Parathyroid adenoma (tissue), 2 donors: ENCODE measurements around the gene MRPS31.

Experiments used
- H2AFZ ChIP-seq: fragments of 300-600 bp; sonication (generic); one replicate; pipeline ENCODE4 v1.7.0; 2017; ENCODE audit warnings: antibody characterized with exemption, mild to moderate bottlenecking
- H3K27ac ChIP-seq: fragments of 300-600 bp; sonication (generic); one replicate; pipeline ENCODE4 v1.7.0; 2017
- H3K27me3 ChIP-seq: fragments of 300-600 bp; sonication (generic); one replicate; pipeline ENCODE4 v1.7.0; 2017; ENCODE audit warnings: low read length; ENCODE audit not compliant: control insufficient read depth, insufficient read depth
- H3K36me3 ChIP-seq: fragments of 300-600 bp; sonication (generic); one replicate; pipeline ENCODE4 v1.7.0; 2017; ENCODE audit warnings: low read length; ENCODE audit not compliant: control insufficient read depth, insufficient read depth
- H3K4me1 ChIP-seq: fragments of 300-600 bp; sonication (generic); one replicate; pipeline ENCODE4 v1.7.0; 2017; ENCODE audit warnings: control low read depth
- H3K4me2 ChIP-seq: fragments of 300-600 bp; sonication (generic); one replicate; pipeline ENCODE4 v1.7.0; 2017; ENCODE audit warnings: low read length
- H3K4me3 ChIP-seq: fragments of 300-600 bp; sonication (generic); one replicate; pipeline ENCODE4 v1.7.0; 2017; ENCODE audit warnings: low read depth, low read length
- H3K79me2 ChIP-seq: fragments of 300-600 bp; sonication (generic); one replicate; pipeline ENCODE4 v1.7.0; 2017; ENCODE audit warnings: control low read depth
- H3K9ac ChIP-seq: fragments of 300-600 bp; sonication (generic); one replicate; pipeline ENCODE4 v1.7.0; 2017; ENCODE audit warnings: mild to moderate bottlenecking
- H3K9me3 ChIP-seq: fragments of 300-600 bp; sonication (generic); one replicate; pipeline ENCODE4 v1.7.0; 2017; ENCODE audit warnings: low read length; ENCODE audit not compliant: control insufficient read depth
- TF ChIP-seq, protein P1 (sequence below): fragments of 300-600 bp; sonication (generic); IDR thresholded peaks from one replicate; pipeline ENCODE4 v1.7.0; 2017; ENCODE audit warnings: antibody characterized with exemption, mild to moderate bottlenecking
- donor health status: primary hyperparathyroidism.

The MRPS31 gene

DNA sequence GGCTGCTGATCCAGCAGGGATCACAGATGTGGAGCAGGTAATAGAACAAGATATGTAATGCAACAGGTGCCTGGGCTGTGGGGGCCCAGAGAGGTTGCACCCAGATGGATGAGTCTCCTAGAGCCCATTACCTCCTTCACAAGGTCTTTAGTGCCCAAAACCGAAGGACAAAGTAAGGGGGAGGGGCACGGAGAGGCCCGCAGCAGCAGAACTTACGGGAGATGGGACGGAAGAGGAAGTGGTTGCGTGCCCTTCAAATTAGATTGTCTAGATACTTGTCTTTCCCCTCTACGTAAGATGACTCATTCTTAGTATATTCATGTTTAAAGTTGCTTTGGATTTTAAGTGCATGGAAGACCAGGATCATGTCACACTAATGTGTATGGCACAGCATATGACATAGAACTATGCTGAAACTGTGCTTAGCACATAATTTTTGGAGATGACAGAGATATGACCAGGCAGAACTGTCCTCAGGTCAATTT is 5.7 kb upstream of the MRPS31 start:
- no peak overlapping the region for H3K27ac ChIP-seq
- H3K4me1 ChIP-seq = no peaks in the 10 kb centered on the region
- no peaks in the 10 kb centered on the region for H3K36me3 ChIP-seq
- TF ChIP-seq, protein P1, sequence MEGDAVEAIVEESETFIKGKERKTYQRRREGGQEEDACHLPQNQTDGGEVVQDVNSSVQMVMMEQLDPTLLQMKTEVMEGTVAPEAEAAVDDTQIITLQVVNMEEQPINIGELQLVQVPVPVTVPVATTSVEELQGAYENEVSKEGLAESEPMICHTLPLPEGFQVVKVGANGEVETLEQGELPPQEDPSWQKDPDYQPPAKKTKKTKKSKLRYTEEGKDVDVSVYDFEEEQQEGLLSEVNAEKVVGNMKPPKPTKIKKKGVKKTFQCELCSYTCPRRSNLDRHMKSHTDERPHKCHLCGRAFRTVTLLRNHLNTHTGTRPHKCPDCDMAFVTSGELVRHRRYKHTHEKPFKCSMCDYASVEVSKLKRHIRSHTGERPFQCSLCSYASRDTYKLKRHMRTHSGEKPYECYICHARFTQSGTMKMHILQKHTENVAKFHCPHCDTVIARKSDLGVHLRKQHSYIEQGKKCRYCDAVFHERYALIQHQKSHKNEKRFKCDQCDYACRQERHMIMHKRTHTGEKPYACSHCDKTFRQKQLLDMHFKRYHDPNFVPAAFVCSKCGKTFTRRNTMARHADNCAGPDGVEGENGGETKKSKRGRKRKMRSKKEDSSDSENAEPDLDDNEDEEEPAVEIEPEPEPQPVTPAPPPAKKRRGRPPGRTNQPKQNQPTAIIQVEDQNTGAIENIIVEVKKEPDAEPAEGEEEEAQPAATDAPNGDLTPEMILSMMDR = no peak
- H3K79me2 ChIP-seq = no peaks in the 10 kb centered on the region
- no peak overlapping the region for H3K4me2 ChIP-seq
- no peak overlapping the region for H3K4me3 ChIP-seq
- peak overlapping the region; percentile 76 for H2AFZ ChIP-seq
- H3K9ac ChIP-seq = no peak overlapping the region
- H3K9me3 ChIP-seq = no peaks in the 10 kb centered on the region
- H3K27me3 ChIP-seq = no peaks in the 10 kb centered on the region

DNA sequence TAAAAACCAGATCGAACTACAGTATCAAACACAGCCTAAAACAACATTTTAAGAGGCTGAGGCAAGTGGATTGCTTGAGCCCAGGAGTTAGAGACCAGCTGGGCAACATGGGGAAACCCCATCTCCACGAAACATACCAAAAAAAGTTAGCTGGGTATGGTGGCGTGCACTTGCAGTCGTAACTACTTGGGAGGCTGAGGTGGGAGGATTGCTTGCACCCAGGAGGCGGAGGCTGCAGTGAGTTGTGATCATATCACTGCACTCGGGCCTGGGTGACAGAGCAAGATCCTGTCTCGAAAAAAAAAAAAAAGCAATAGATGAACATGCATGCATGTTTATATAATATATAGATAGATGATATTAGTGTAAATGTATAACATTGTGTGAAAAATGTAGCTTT is 5.2 kb upstream of the MRPS31 start:
- H3K4me2 ChIP-seq = no peak overlapping the region
- no peak overlapping the region for H3K4me3 ChIP-seq
- no peak overlapping the region for H3K9ac ChIP-seq
- no peaks in the 10 kb centered on the region for H3K4me1 ChIP-seq
- TF ChIP-seq, protein P1 = no peak
- H3K27ac ChIP-seq = no peak overlapping the region
- no peaks in the 10 kb centered on the region for H3K79me2 ChIP-seq
- H3K27me3 ChIP-seq = no peaks in the 10 kb centered on the region
- H3K9me3 ChIP-seq = no peaks in the 10 kb centered on the region
- no peaks in the 10 kb centered on the region for H3K36me3 ChIP-seq
- no peak overlapping the region for H2AFZ ChIP-seq

DNA sequence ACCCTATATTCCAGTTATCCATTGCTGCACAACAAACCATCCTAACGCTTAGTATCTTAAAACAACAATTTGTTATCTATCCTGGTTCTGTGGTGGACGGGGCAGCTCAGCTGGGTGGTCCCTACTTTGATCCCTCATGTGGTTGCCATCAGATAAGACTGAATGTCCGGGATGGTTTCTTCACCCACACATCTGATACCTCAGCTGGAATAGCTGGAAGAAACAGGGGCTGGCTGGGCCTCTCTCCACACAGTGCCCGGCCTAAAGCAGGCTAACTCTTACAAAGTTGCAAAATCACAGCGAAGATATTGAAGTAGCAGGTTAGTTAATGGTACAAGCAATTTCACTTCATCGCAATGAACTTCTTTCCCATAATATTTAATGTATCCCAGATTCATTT is 3.7 kb upstream of the MRPS31 start:
- no peak overlapping the region for H2AFZ ChIP-seq
- H3K4me1 ChIP-seq = no peaks in the 10 kb centered on the region
- H3K27ac ChIP-seq = no peak overlapping the region
- H3K36me3 ChIP-seq = no peaks in the 10 kb centered on the region
- H3K9me3 ChIP-seq = no peaks in the 10 kb centered on the region
- peaks cover 4% of the 10 kb centered on the region for H3K79me2 ChIP-seq
- H3K27me3 ChIP-seq = no peaks in the 10 kb centered on the region
- no peak overlapping the region for H3K4me3 ChIP-seq
- no peak overlapping the region for H3K4me2 ChIP-seq
- TF ChIP-seq, protein P1 = no peak
- no peak overlapping the region for H3K9ac ChIP-seq

DNA sequence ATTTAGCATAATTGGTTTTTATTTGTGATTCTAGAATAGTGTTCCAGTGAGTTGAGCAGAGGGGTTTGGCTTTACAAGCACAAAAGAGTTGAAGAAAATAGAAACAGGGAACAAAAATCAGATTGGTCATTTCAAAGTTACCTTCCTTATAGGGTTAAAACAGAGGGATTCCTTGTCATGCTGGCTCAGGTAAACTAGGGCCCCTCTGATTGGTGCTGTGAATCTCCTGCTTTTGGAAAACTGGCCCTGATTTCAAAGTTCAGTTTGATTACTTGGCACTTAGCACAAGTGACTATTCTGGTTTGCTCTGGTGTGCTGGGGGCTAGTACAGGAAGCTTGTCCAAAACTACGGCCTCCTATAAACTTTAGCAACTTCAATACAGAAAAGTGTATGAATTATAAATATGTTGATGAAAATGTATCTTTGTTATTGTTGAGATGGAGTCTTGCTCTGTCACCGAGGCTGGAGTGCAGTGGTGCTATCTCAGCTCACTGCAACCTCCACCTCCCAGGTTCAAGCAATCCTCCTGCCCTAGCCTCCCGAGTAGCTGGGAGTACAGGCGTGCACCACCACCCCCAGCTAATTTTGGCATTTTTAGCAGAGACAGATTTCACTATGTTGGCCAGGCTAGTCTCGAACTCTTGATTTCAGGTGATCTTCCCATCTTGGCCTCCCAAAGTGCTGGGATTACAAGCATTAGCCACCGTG is 1.9 kb upstream of the MRPS31 start:
- Histone ChIP-seq H3K9me3 (no peaks in the 10 kb centered on the region), H3K27ac (no peak overlapping the region), H3K36me3 (no peaks in the 10 kb centered on the region), H3K27me3 (no peaks in the 10 kb centered on the region), H3K4me2 (no peak overlapping the region), H3K9ac (no peak overlapping the region), H3K4me1 (no peaks in the 10 kb centered on the region), H3K4me3 (no peak overlapping the region), H2AFZ (no peak overlapping the region), H3K79me2 (peaks cover 4% of the 10 kb centered on the region)
- TF ChIP-seq, protein P1 = no peak

DNA sequence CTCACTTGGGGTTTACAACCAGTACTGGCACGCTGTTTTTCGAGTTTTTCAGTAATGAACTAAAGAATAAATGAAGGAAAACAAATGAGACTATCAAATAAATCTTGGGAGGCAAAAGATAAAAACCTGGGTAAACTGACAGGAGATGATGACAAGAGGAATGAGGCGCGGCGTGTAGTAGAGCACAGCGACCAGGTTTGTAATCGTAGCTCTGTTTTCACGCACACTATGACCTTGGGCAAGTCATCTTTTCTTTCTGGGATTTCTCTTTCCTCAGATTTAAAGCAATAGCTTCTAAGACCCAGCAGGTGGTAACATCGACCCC is 419 bp downstream of the MRPS31 start:
- H3K27ac ChIP-seq = peak overlapping the region; percentile 81
- H3K79me2 ChIP-seq = peaks cover 4% of the 10 kb centered on the region
- TF ChIP-seq, protein P1 = no peak
- H3K4me3 ChIP-seq = peak overlapping the region; percentile 79
- no peaks in the 10 kb centered on the region for H3K27me3 ChIP-seq
- H3K9me3 ChIP-seq = no peaks in the 10 kb centered on the region
- peak overlapping the region; percentile 73 for H3K4me2 ChIP-seq
- H3K36me3 ChIP-seq = no peaks in the 10 kb centered on the region
- no peaks in the 10 kb centered on the region for H3K4me1 ChIP-seq
- peak overlapping the region; percentile 87 for H2AFZ ChIP-seq
- H3K9ac ChIP-seq = peak overlapping the region; percentile 28
